Measurements from ENCODE around the gene ATAD2B.

GRCh38 chr2:23784971-23785370 is 142.0 kb downstream of the ATAD2B start:
- TF ChIP-seq CTCF (IDR thresholded peaks at IDR 0.05; ENCODE audit: low read depth, low read length): no peak
- no peak for TF ChIP-seq EZH2phosphoT487 (IDR thresholded peaks at IDR 0.05; ENCODE audit: low read depth)
